ENCODE results near the gene BGLAP. TPM values are rescaled to one million over a fixed set of nuclear protein-coding genes. Genes with fewer than 3 reads are reported as not detected.

BGLAP gene
- polyA plus RNA-seq, 1 donor (not counting 4 experiments of a cell fraction or from before 2014, with no cell fraction given) = 0.12 TPM

DNA sequence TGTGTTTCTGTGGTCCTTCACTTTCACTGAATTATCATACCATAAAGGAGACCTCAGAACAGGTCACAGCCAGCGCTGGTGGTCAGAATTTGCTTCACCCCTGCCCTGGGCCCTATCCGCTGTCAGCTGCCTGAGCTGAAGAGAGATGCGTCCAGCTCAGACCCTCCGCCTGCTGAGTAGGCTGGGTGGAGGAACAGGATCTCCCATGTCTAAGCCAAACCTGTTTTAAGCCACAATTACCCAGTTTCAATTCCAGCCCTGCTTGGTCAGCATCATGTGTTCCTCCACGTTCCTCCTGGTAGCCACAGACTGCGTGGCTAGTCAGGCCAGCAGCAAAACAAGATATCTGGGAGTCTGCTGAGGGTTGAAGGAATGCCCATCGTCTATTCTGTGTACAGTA is 13.5 kb upstream of the BGLAP start:
- FAIRE-seq (no peak), DNase-seq (ENCODE audit: low read depth, low spot score) (no peak)
- no peak for TF ChIP-seq EZH2 (IDR thresholded peaks at IDR 0.05; ENCODE audit: low read length)
- TF ChIP-seq, protein P1, sequence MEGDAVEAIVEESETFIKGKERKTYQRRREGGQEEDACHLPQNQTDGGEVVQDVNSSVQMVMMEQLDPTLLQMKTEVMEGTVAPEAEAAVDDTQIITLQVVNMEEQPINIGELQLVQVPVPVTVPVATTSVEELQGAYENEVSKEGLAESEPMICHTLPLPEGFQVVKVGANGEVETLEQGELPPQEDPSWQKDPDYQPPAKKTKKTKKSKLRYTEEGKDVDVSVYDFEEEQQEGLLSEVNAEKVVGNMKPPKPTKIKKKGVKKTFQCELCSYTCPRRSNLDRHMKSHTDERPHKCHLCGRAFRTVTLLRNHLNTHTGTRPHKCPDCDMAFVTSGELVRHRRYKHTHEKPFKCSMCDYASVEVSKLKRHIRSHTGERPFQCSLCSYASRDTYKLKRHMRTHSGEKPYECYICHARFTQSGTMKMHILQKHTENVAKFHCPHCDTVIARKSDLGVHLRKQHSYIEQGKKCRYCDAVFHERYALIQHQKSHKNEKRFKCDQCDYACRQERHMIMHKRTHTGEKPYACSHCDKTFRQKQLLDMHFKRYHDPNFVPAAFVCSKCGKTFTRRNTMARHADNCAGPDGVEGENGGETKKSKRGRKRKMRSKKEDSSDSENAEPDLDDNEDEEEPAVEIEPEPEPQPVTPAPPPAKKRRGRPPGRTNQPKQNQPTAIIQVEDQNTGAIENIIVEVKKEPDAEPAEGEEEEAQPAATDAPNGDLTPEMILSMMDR (optimal IDR thresholded peaks at IDR 0.05 in 1 of 3, IDR thresholded peaks at IDR 0.05 in 1 of 3, conservative IDR thresholded peaks at IDR 0.05 in 1 of 3; ENCODE audit: extremely low read depth in 1 of 3, insufficient read depth in 2 of 3, low read length in 3 of 3) = no peak

DNA sequence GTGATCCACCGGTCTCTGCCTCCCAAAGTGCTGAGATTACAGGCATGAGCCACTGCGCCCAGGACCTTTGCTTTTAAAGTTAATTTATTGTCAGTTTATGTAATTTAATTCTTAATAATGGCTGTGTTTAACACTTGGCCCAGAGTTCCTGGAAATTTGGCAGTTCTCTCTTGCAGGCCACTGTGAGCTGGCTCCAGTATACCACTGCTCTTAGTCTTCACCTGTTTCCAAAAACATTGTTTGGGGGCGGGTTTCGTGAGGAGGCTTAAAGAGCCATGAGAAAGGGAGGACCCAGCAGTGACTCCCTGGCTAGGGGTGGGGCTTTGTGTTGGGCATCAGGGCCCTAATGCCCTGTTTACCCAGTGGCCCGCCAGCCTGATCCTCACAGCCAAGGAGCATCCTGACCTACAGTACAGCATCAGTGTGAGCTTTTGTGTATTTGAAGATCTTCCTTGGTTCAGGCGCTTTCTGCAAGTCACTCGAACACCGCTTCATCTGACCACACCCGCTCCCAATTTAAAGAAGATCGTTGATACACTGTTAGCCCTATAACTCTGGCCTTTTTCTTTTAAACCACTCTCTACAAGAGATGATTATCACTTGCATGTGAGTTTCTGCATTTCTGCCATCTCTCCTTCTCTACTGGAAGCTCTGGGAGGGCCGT is 12.0 kb upstream of the BGLAP start:
- Histone ChIP-seq H3K4me1 (ENCODE audit: control insufficient read depth, extremely low read depth, insufficient read depth, low read length) (peaks cover 8% of the 10 kb centered on the region), H4K20me1 (ENCODE audit: control insufficient read depth, extremely low read depth, insufficient read depth, low read length) (no peaks in the 10 kb centered on the region), H3K27ac (ENCODE audit: control insufficient read depth, insufficient read depth, low read length) (no peak overlapping the region), H3K79me2 (ENCODE audit: control insufficient read depth, insufficient read depth, low read length) (no peaks in the 10 kb centered on the region), H3K4me3 (ENCODE audit: control insufficient read depth in 2 of 3, extremely low read depth in 1 of 3, insufficient read depth in 2 of 3, low read depth in 1 of 3, low read length in 3 of 3) (no peak overlapping the region), H3K9me3 (ENCODE audit: control insufficient read depth, low read depth, low read length) (no peaks in the 10 kb centered on the region), H2AFZ (ENCODE audit: control insufficient read depth, low read length) (no peak overlapping the region), H3K36me3 (ENCODE audit: control insufficient read depth in 2 of 2, extremely low read depth in 1 of 2, insufficient read depth in 2 of 2, low read length in 2 of 2) (peaks cover 4 to 5% of the 10 kb centered on the region in 2 experiments), H3K27me3 (ENCODE audit: control insufficient read depth, extremely low read depth, insufficient read depth, low read length) (no peaks in the 10 kb centered on the region), H3K9me1 (ENCODE audit: control insufficient read depth, extremely low read depth, insufficient read depth, low read length) (no peaks in the 10 kb centered on the region), H3K9ac (ENCODE audit: control insufficient read depth, extremely low read depth, insufficient read depth, low read length) (no peak overlapping the region), H3K4me2 (ENCODE audit: control insufficient read depth, extremely low read depth, insufficient read depth, low read depth, low read length) (no peak overlapping the region)
- DNase-seq (ENCODE audit: low read depth, low spot score) (no peak), FAIRE-seq (no peak)
- TF ChIP-seq, protein P1 (optimal IDR thresholded peaks at IDR 0.05 in 1 of 3, IDR thresholded peaks at IDR 0.05 in 1 of 3, conservative IDR thresholded peaks at IDR 0.05 in 1 of 3; ENCODE audit: extremely low read depth in 1 of 3, insufficient read depth in 2 of 3, low read length in 3 of 3) = no peak
- no peak for TF ChIP-seq EZH2 (IDR thresholded peaks at IDR 0.05; ENCODE audit: low read length)
- dilution Hi-C loops (cut with MboI; ENCODE audit: extremely low pct_ligation_motif_present, low sequenced_read_pairs) = no loop called here

More for the DNA sequence above, 13.5 kb upstream of the BGLAP start:
- H3K27me3 ChIP-seq (ENCODE audit: control insufficient read depth, extremely low read depth, insufficient read depth, low read length) = no peaks in the 10 kb centered on the region
- peaks cover 5% of the 10 kb centered on the region for H3K4me1 ChIP-seq (ENCODE audit: control insufficient read depth, extremely low read depth, insufficient read depth, low read length)
- H4K20me1 ChIP-seq (ENCODE audit: control insufficient read depth, extremely low read depth, insufficient read depth, low read length) = no peaks in the 10 kb centered on the region
- no peaks in the 10 kb centered on the region for H3K79me2 ChIP-seq (ENCODE audit: control insufficient read depth, insufficient read depth, low read length)
- H3K9me1 ChIP-seq (ENCODE audit: control insufficient read depth, extremely low read depth, insufficient read depth, low read length) = no peaks in the 10 kb centered on the region
- no peak overlapping the region for H3K4me2 ChIP-seq (ENCODE audit: control insufficient read depth, extremely low read depth, insufficient read depth, low read depth, low read length)
- H3K36me3 ChIP-seq (ENCODE audit: control insufficient read depth in 2 of 2, extremely low read depth in 1 of 2, insufficient read depth in 2 of 2, low read length in 2 of 2) = peaks cover 3 to 8% of the 10 kb centered on the region in 2 experiments
- H3K27ac ChIP-seq (ENCODE audit: control insufficient read depth, insufficient read depth, low read length) = no peak overlapping the region
- H3K9me3 ChIP-seq (ENCODE audit: control insufficient read depth, low read depth, low read length) = no peaks in the 10 kb centered on the region
- dilution Hi-C loops (cut with MboI; ENCODE audit: extremely low pct_ligation_motif_present, low sequenced_read_pairs) = no loop called here
- no peak overlapping the region for H3K4me3 ChIP-seq (ENCODE audit: control insufficient read depth in 2 of 3, extremely low read depth in 1 of 3, insufficient read depth in 2 of 3, low read depth in 1 of 3, low read length in 3 of 3)
- no peak overlapping the region for H2AFZ ChIP-seq (ENCODE audit: control insufficient read depth, low read length)
- H3K9ac ChIP-seq (ENCODE audit: control insufficient read depth, extremely low read depth, insufficient read depth, low read length) = no peak overlapping the region

Data from keratinocyte (primary cell).